ENCODE results near the gene MARK3. TPM values are rescaled to one million over a fixed set of nuclear protein-coding genes. Genes with fewer than 3 reads are reported as not detected.
A peak's percentile ranks its signal among the peaks of the same experiment; 100 is the strongest.

The MARK3 gene
- total and polyA plus RNA-seq, 2 donors (not counting 1 experiment from before 2014, with no cell fraction given) = 73.0 to 142 TPM

- no peak overlapping the region for H3K4me3 ChIP-seq (ENCODE audit: control extremely low read depth in 1 of 5, extremely low read depth in 1 of 5, insufficient read depth in 1 of 5, low read depth in 2 of 5, low read length in 4 of 5)
- peaks cover 30% of the 10 kb centered on the region for H4K20me1 ChIP-seq (ENCODE audit: control insufficient read depth, insufficient read depth, low read length, poor library complexity, severe bottlenecking)
- no peaks in the 10 kb centered on the region for H3K27me3 Mint-ChIP-seq
- ChIA-PET CTCF (no interaction called here), POLR2A (no interaction called here)
- H3K4me3 Mint-ChIP-seq = no peak overlapping the region
- TF ChIP-seq CTCF (IDR thresholded peaks at IDR 0.05) (no peak), EZH2 (IDR thresholded peaks at IDR 0.05; ENCODE audit: borderline replicate concordance, insufficient read depth, low read depth, low read length, poor library complexity, severe bottlenecking) (no peak)
- H3K9me3 ChIP-seq (ENCODE audit: control extremely low read depth in 1 of 3, control insufficient read depth in 2 of 3, insufficient read depth in 1 of 3, low read length in 2 of 3) = no peaks in the 10 kb centered on the region
- DNase-seq (no peak), ATAC-seq (ENCODE audit: low read depth) (no peak)
- H3K4me1 ChIP-seq (ENCODE audit: control insufficient read depth in 2 of 2, insufficient read depth in 2 of 2, low read length in 2 of 2) = peaks cover 4 to 10% of the 10 kb centered on the region in 2 donors
- H3K9ac ChIP-seq (ENCODE audit: low read length) = no peak overlapping the region
- H3K27me3 ChIP-seq (replicated peaks in 1 of 4; ENCODE audit: control extremely low read depth in 1 of 4, control insufficient read depth in 3 of 4, insufficient read depth in 4 of 4, low read length in 3 of 4) = no peaks in the 10 kb centered on the region
- no peak overlapping the region for H2AFZ ChIP-seq (ENCODE audit: insufficient read depth, low read depth, low read length, poor library complexity, severe bottlenecking)
- no peak overlapping the region for H3K4me2 ChIP-seq (replicated peaks; ENCODE audit: low read depth, low read length, poor library complexity, severe bottlenecking)
- H3K27ac Mint-ChIP-seq = no peak overlapping the region
- no peak overlapping the region for H3K27ac ChIP-seq (ENCODE audit: low read length in 2 of 2)
- intact Hi-C loops (cut with micrococcal nuclease) = no loop called here
- H3K36me3 ChIP-seq (replicated peaks in 1 of 2; ENCODE audit: control extremely low read depth in 1 of 2, control insufficient read depth in 1 of 2, extremely low read depth in 1 of 2, insufficient read depth in 2 of 2, low read length in 1 of 2) = peaks cover 1 to 7% of the 10 kb centered on the region in 2 experiments
- H3K4me1 Mint-ChIP-seq = peaks cover 23% of the 10 kb centered on the region
- peaks cover 68% of the 10 kb centered on the region for H3K79me2 ChIP-seq (ENCODE audit: control insufficient read depth, insufficient read depth, low read length)
- H3K9me3 Mint-ChIP-seq (ENCODE audit: insufficient read depth) = no peaks in the 10 kb centered on the region
- WGBS (ENCODE audit: insufficient coverage) = no CpG with 5 or more reads among the region's 1 CpG
Measured at GRCh38 chr14:103423050-103423461, 37.8 kb downstream of the MARK3 start.

- Histone ChIP-seq H2AFZ (ENCODE audit: insufficient read depth, low read depth, low read length, poor library complexity, severe bottlenecking) (no peak overlapping the region), H3K9me3 (ENCODE audit: control extremely low read depth in 1 of 3, control insufficient read depth in 2 of 3, insufficient read depth in 1 of 3, low read length in 2 of 3) (no peaks in the 10 kb centered on the region), H3K4me2 (replicated peaks; ENCODE audit: low read depth, low read length, poor library complexity, severe bottlenecking) (no peak overlapping the region), H3K9ac (ENCODE audit: low read length) (no peak overlapping the region), H3K4me3 (ENCODE audit: control extremely low read depth in 1 of 5, extremely low read depth in 1 of 5, insufficient read depth in 1 of 5, low read depth in 2 of 5, low read length in 4 of 5) (no peak overlapping the region), H3K79me2 (ENCODE audit: control insufficient read depth, insufficient read depth, low read length) (peaks cover 57% of the 10 kb centered on the region), H3K27ac (ENCODE audit: low read length in 2 of 2) (no peak overlapping the region), H3K36me3 (replicated peaks in 1 of 2; ENCODE audit: control extremely low read depth in 1 of 2, control insufficient read depth in 1 of 2, extremely low read depth in 1 of 2, insufficient read depth in 2 of 2, low read length in 1 of 2) (peaks cover 0 to 3% of the 10 kb centered on the region in 2 experiments), H3K27me3 (replicated peaks in 1 of 4; ENCODE audit: control extremely low read depth in 1 of 4, control insufficient read depth in 3 of 4, insufficient read depth in 4 of 4, low read length in 3 of 4) (no peaks in the 10 kb centered on the region), H3K4me1 (ENCODE audit: control insufficient read depth in 2 of 2, insufficient read depth in 2 of 2, low read length in 2 of 2) (peaks cover 12 to 13% of the 10 kb centered on the region in 2 donors), H4K20me1 (ENCODE audit: control insufficient read depth, insufficient read depth, low read length, poor library complexity, severe bottlenecking) (peaks cover 44% of the 10 kb centered on the region)
- Mint-ChIP-seq H3K4me1 (peaks cover 37% of the 10 kb centered on the region), H3K9me3 (ENCODE audit: insufficient read depth) (no peaks in the 10 kb centered on the region), H3K4me3 (no peak overlapping the region), H3K27me3 (no peaks in the 10 kb centered on the region), H3K27ac (peak overlapping the region; percentile 56)
- ChIA-PET CTCF (interaction anchor here (1.4 kb wide), 1 partner anchor 37 kb away, joined by 5 read pairs; no protein-coding TSS in a partner anchor), POLR2A (interaction anchor here (0.7 kb wide), 1 partner anchor 8 kb away, joined by 4 read pairs; no protein-coding TSS in a partner anchor)
- DNase-seq (no peak), ATAC-seq (ENCODE audit: low read depth) (no peak)
- intact Hi-C loops (cut with micrococcal nuclease) = no loop called here
- 88% methylated on average over 1 of the region's 3 CpGs for WGBS (ENCODE audit: insufficient coverage)
- TF ChIP-seq EZH2 (IDR thresholded peaks at IDR 0.05; ENCODE audit: borderline replicate concordance, insufficient read depth, low read depth, low read length, poor library complexity, severe bottlenecking) = no peak
- no peak for TF ChIP-seq CTCF (IDR thresholded peaks at IDR 0.05)
Measured at GRCh38 chr14:103427485-103428443, 42.5 kb downstream of the MARK3 start.

Measured in B cell (primary cell).